CD4-positive, alpha-beta T cell treated with Interferon alpha-2 for 1 hour (primary cell): ENCODE results near the gene TARBP2.

ENCODE experiments used
- DNase-seq, 2 donors: peaks; one replicate each; pipeline ENCODE4 v3.0.0-alpha.2; 2020 to 2022

TARBP2 gene

GRCh38 chr12:53497461-53497860 lies 3.6 kb upstream of the TARBP2 start:
- no peak for DNase-seq

GRCh38 chr12:53498235-53498630 lies 2.9 kb upstream of the TARBP2 start:
- DNase-seq, result no peak

- peak; percentile 38 to 64 for DNase-seq
These were observed 1.6 kb upstream of the TARBP2 start, which contains the start of gene MAP3K12 for GRCh38 chr12:53499266-53500141. MAP3K12 (minus strand) TSS chr12:53499458; CDS start chr12:53487391, 12,067 bp downstream.

- DNase-seq, result peak; percentile 50 to 54
These were observed 824 bp upstream of the TARBP2 start for GRCh38 chr12:53500142-53500775.

GRCh38 chr12:53501615-53502181 lies 615 bp downstream of the TARBP2 start:
- no peak for DNase-seq

GRCh38 chr12:53502331-53502730 lies 1.2 kb downstream of the TARBP2 start:
- DNase-seq, result no peak

GRCh38 chr12:53502983-53503728 lies 2.1 kb downstream of the TARBP2 start:
- no peak for DNase-seq

- DNase-seq, result no peak
These were observed 3.2 kb downstream of the TARBP2 start for GRCh38 chr12:53504004-53504920.

GRCh38 chr12:53505086-53505485 lies 4.0 kb downstream of the TARBP2 start:
- DNase-seq, result no peak

GRCh38 chr12:53505555-53506449 lies 4.7 kb downstream of the TARBP2 start:
- no peak for DNase-seq

GRCh38 chr12:53506450-53506785 lies 5.3 kb downstream of the TARBP2 start:
- no peak for DNase-seq

GRCh38 chr12:53506881-53507602 lies 6.0 kb downstream of the TARBP2 start, which contains the start of gene NPFF:
NPFF (minus strand) TSS chr12:53507484; CDS start chr12:53507474, 10 bp downstream.
- no peak for DNase-seq

GRCh38 chr12:53507603-53507885 lies 6.5 kb downstream of the TARBP2 start:
- no peak for DNase-seq

- peak; percentile 82 to 87 for DNase-seq
These were observed 7.6 kb downstream of the TARBP2 start for GRCh38 chr12:53508534-53509170.

- no peak for DNase-seq
These were observed 9.2 kb downstream of the TARBP2 start for GRCh38 chr12:53510181-53510812.

- DNase-seq, result no peak
These were observed 12.8 kb downstream of the TARBP2 start for GRCh38 chr12:53513712-53514410.

- DNase-seq, result no peak
These were observed 13.7 kb downstream of the TARBP2 start for GRCh38 chr12:53514628-53515290.

- DNase-seq, result no peak
These were observed 14.2 kb downstream of the TARBP2 start for GRCh38 chr12:53515291-53515680.
